Measurements from ENCODE around the gene MIER2.

GRCh38 chr19:318509-318774 is 26.2 kb downstream of the MIER2 start:
- TF ChIP-seq, protein P1, sequence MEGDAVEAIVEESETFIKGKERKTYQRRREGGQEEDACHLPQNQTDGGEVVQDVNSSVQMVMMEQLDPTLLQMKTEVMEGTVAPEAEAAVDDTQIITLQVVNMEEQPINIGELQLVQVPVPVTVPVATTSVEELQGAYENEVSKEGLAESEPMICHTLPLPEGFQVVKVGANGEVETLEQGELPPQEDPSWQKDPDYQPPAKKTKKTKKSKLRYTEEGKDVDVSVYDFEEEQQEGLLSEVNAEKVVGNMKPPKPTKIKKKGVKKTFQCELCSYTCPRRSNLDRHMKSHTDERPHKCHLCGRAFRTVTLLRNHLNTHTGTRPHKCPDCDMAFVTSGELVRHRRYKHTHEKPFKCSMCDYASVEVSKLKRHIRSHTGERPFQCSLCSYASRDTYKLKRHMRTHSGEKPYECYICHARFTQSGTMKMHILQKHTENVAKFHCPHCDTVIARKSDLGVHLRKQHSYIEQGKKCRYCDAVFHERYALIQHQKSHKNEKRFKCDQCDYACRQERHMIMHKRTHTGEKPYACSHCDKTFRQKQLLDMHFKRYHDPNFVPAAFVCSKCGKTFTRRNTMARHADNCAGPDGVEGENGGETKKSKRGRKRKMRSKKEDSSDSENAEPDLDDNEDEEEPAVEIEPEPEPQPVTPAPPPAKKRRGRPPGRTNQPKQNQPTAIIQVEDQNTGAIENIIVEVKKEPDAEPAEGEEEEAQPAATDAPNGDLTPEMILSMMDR (conservative IDR thresholded peaks at IDR 0.05): no peak
- no peak for TF ChIP-seq ZFX (IDR thresholded peaks at IDR 0.05)
